WTC11 (cell line): ENCODE results near the gene ICA1.
A peak's percentile ranks its signal among the peaks of the same experiment; 100 is the strongest.

Experiments
- CTCF ChIP-seq: fragments of 200-600 bp; IDR thresholded peaks from 2 replicates; pipeline ENCODE4 v1.8.0; 2022; ENCODE audit warnings: antibody characterized with exemption
- E2F5 ChIP-seq: sonication (generic); formaldehyde crosslinking; IDR thresholded peaks from 2 replicates; pipeline ENCODE4 v1.8.1; 2022; ENCODE audit warnings: mild to moderate bottlenecking, moderate library complexity, missing genetic modification reagents
- JAZF1 ChIP-seq: fragments of 250-450 bp; sonication (Bioruptor Pico); IDR thresholded peaks from 2 replicates; pipeline ENCODE4 v1.9.0; 2021; ENCODE audit warnings: moderate library complexity, mild to moderate bottlenecking, inconsistent platforms
- KAT7 ChIP-seq: sonication (generic); formaldehyde crosslinking; IDR thresholded peaks from 2 replicates; pipeline ENCODE4 v1.8.1; 2023; ENCODE audit warnings: missing genetic modification reagents, mild to moderate bottlenecking, borderline replicate concordance
- SP1 ChIP-seq: sonication (generic); formaldehyde crosslinking; conservative IDR thresholded peaks from 2 replicates; pipeline ENCODE4 v1.8.1; 2022; ENCODE audit warnings: missing genetic modification reagents
- TEAD4 ChIP-seq: sonication (generic); formaldehyde crosslinking; IDR thresholded peaks from 2 replicates; pipeline ENCODE4 v1.8.0; 2022; ENCODE audit warnings: mild to moderate bottlenecking, missing genetic modification reagents
- USF2 ChIP-seq: sonication (generic); formaldehyde crosslinking; IDR thresholded peaks from 2 replicates; pipeline ENCODE4 v1.8.1; 2023; ENCODE audit warnings: mild to moderate bottlenecking, missing genetic modification reagents, moderate library complexity
- ZNF121 ChIP-seq: sonication (generic); formaldehyde crosslinking; IDR thresholded peaks from 2 replicates; pipeline ENCODE4 v1.8.0; 2023; ENCODE audit warnings: missing genetic modification reagents
- ZNF138 ChIP-seq: sonication (generic); formaldehyde crosslinking; conservative IDR thresholded peaks from 2 replicates; pipeline ENCODE4 v1.8.1; 2022; ENCODE audit warnings: mild to moderate bottlenecking, moderate library complexity, missing genetic modification reagents
- ZNF281 ChIP-seq: sonication (generic); formaldehyde crosslinking; IDR thresholded peaks from 2 replicates; pipeline ENCODE4 v1.8.0; 2023; ENCODE audit warnings: mild to moderate bottlenecking, missing genetic modification reagents

- no peak for TF ChIP-seq ZNF138 (CRISPR knock-in tag)
- no peak for TF ChIP-seq TEAD4
- no peak for TF ChIP-seq CTCF
- TF ChIP-seq ZNF121 (CRISPR knock-in tag), result peak; percentile 57; the same call in 1 of the 2 replicates
- TF ChIP-seq E2F5, result no peak
- no peak for TF ChIP-seq SP1 (CRISPR knock-in tag)
- TF ChIP-seq JAZF1 (CRISPR knock-in tag), result no peak
- no peak for TF ChIP-seq KAT7
- no peak for TF ChIP-seq USF2 (CRISPR knock-in tag)
- no peak for TF ChIP-seq ZNF281 (CRISPR knock-in tag)
Observed at GRCh38 chr7:8255680-8256655, 6.0 kb downstream of the ICA1 start.
